CD4-positive, alpha-beta T cell treated with Interleukin-21 for 1 hour (primary cell): Measurements from ENCODE around the gene ARHGAP15.

ENCODE experiments used
- DNase-seq: peaks from one replicate; pipeline ENCODE4 v3.0.0-alpha.2; 2020

ARHGAP15 gene

GRCh38 chr2:143229952-143230351 lies 100.7 kb downstream of the ARHGAP15 start:
- DNase-seq = no peak

- no peak for DNase-seq
Measured at GRCh38 chr2:143230506-143231253, 101.5 kb downstream of the ARHGAP15 start.

- no peak for DNase-seq
Measured at GRCh38 chr2:143231254-143231645, 102.0 kb downstream of the ARHGAP15 start.

- DNase-seq = no peak
Measured at GRCh38 chr2:143237146-143237777, 108.0 kb downstream of the ARHGAP15 start.

GRCh38 chr2:143241403-143242088 lies 112.3 kb downstream of the ARHGAP15 start:
- no peak for DNase-seq

GRCh38 chr2:143246246-143246645 lies 117.0 kb downstream of the ARHGAP15 start:
- no peak for DNase-seq

- peak; percentile 51 for DNase-seq
Measured at GRCh38 chr2:143246815-143247744, 117.9 kb downstream of the ARHGAP15 start.

- DNase-seq = no peak
Measured at GRCh38 chr2:143248631-143249030, 119.4 kb downstream of the ARHGAP15 start.

GRCh38 chr2:143251681-143252080 lies 122.5 kb downstream of the ARHGAP15 start:
- DNase-seq = no peak

- no peak for DNase-seq
Measured at GRCh38 chr2:143252138-143252907, 123.1 kb downstream of the ARHGAP15 start.

GRCh38 chr2:143254110-143254509 lies 124.9 kb downstream of the ARHGAP15 start:
- DNase-seq = peak; percentile 58

GRCh38 chr2:143255086-143255485 lies 125.9 kb downstream of the ARHGAP15 start:
- peak; percentile 33 for DNase-seq

GRCh38 chr2:143255899-143256298 lies 126.7 kb downstream of the ARHGAP15 start:
- peak; percentile 42 for DNase-seq

GRCh38 chr2:143258126-143258892 lies 129.1 kb downstream of the ARHGAP15 start:
- peak; percentile 72 for DNase-seq

GRCh38 chr2:143259368-143259958 lies 130.2 kb downstream of the ARHGAP15 start:
- DNase-seq = peak; percentile 85

GRCh38 chr2:143261986-143262385 lies 132.8 kb downstream of the ARHGAP15 start:
- DNase-seq = peak; percentile 79

- peak; percentile 28 for DNase-seq
Measured at GRCh38 chr2:143262389-143262788, 133.2 kb downstream of the ARHGAP15 start.

GRCh38 chr2:143263066-143263625 lies 133.9 kb downstream of the ARHGAP15 start:
- no peak for DNase-seq

- DNase-seq = no peak
Measured at GRCh38 chr2:143264851-143265250, 135.6 kb downstream of the ARHGAP15 start.

- no peak for DNase-seq
Measured at GRCh38 chr2:143279672-143280071, 150.5 kb downstream of the ARHGAP15 start.
